SK-N-SH treated with all-trans-retinoic acid at 6 μM for 48 hours (cell line): ENCODE measurements around the gene RGS7BP.

Experiments
- ATAC-seq: fragments of 200-7000 bp; cut with Tn5 transposase; 3 replicates; pipeline ENCODE4 v1.9.1; 2020; ENCODE audit warnings: mild to moderate bottlenecking, moderate library complexity
- TOX ChIP-seq: fragments of 250-450 bp; sonication (Bioruptor Pico); IDR thresholded peaks from 2 replicates; pipeline ENCODE4 v1.8.0; 2021; ENCODE audit warnings: mild to moderate bottlenecking, moderate library complexity, borderline replicate concordance
- ZFP3 ChIP-seq: fragments of 250-450 bp; sonication (Bioruptor Pico); IDR thresholded peaks from 2 replicates; pipeline ENCODE4 v1.5.0; 2020; ENCODE audit warnings: mild to moderate bottlenecking, moderate library complexity
- ZFP30 ChIP-seq: fragments of 450-650 bp; formaldehyde crosslinking; IDR thresholded peaks from 2 replicates; pipeline ENCODE4 v1.5.0; 2022; ENCODE audit warnings: mild to moderate bottlenecking, moderate library complexity
- ZNF70 ChIP-seq: fragments of 450-650 bp; formaldehyde crosslinking; IDR thresholded peaks from 2 replicates; pipeline ENCODE4 v1.5.0; 2020; ENCODE audit warnings: mild to moderate bottlenecking, moderate library complexity
- TF ChIP-seq, protein P1 (sequence below): fragments of 250-450 bp; sonication (Bioruptor Pico); IDR thresholded peaks from 2 replicates; pipeline ENCODE4 v1.8.0; 2020; ENCODE audit warnings: mild to moderate bottlenecking, moderate library complexity, borderline replicate concordance
- TF ChIP-seq, protein P2 (sequence below): fragments of 250-450 bp; sonication (Bioruptor Pico); IDR thresholded peaks from 2 replicates; pipeline ENCODE4 v1.5.1; 2021; ENCODE audit warnings: mild to moderate bottlenecking, moderate library complexity

Gene RGS7BP

DNA sequence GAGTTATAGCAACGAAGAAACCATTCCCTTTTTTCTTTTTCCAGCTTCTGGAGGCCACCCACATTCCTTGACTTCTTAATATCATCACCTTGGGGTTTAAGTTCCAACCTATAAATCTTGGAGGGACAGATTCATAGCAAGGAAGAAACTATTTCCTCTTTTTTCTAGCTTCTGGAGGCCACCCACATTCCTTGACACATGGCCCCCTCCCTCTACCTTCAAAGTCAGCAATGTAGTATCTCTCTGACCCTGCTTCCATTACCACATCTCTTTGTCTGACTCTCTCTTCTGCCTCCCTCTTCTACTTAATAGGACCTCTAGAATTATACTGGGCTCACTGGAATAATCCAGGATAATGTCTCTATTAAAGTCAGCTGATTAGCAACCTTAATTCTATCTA, 149.8 kb downstream of the RGS7BP start (continued):
- TF ChIP-seq, protein P1, sequence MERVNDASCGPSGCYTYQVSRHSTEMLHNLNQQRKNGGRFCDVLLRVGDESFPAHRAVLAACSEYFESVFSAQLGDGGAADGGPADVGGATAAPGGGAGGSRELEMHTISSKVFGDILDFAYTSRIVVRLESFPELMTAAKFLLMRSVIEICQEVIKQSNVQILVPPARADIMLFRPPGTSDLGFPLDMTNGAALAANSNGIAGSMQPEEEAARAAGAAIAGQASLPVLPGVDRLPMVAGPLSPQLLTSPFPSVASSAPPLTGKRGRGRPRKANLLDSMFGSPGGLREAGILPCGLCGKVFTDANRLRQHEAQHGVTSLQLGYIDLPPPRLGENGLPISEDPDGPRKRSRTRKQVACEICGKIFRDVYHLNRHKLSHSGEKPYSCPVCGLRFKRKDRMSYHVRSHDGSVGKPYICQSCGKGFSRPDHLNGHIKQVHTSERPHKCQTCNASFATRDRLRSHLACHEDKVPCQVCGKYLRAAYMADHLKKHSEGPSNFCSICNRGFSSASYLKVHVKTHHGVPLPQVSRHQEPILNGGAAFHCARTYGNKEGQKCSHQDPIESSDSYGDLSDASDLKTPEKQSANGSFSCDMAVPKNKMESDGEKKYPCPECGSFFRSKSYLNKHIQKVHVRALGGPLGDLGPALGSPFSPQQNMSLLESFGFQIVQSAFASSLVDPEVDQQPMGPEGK (CRISPR knock-in tag), result no peak
- TF ChIP-seq ZFP30 (CRISPR knock-in tag) (no peak), ZNF70 (CRISPR knock-in tag) (no peak), TOX (CRISPR knock-in tag) (no peak)

DNA sequence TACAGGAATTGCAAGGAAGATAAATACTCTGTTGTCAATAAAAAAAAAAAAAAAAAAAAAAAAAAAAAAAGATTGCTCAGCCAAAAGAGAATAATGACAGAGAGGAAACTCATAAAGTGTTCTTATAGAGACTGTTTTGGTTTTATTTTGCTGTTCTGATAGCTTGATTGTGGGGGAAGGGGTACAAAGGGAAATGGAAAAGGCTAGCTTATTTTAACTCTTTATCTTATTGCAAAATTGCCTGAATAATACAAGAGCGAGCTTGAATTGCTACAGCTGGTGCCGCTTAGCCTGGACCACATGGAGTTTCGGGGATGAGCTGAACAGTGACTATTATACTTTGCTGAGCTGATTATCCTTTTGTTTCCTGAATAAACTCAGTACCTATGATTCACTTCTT, 153.5 kb downstream of the RGS7BP start:
- ATAC-seq, result no peak
- TF ChIP-seq, protein P2, sequence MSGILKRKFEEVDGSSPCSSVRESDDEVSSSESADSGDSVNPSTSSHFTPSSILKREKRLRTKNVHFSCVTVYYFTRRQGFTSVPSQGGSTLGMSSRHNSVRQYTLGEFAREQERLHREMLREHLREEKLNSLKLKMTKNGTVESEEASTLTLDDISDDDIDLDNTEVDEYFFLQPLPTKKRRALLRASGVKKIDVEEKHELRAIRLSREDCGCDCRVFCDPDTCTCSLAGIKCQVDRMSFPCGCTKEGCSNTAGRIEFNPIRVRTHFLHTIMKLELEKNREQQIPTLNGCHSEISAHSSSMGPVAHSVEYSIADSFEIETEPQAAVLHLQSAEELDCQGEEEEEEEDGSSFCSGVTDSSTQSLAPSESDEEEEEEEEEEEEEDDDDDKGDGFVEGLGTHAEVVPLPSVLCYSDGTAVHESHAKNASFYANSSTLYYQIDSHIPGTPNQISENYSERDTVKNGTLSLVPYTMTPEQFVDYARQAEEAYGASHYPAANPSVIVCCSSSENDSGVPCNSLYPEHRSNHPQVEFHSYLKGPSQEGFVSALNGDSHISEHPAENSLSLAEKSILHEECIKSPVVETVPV (CRISPR knock-in tag), result no peak
- TF ChIP-seq ZFP3, result no peak
